ENCODE measurements around the gene PNLIPRP3. TPM values are rescaled to one million over a fixed set of nuclear protein-coding genes. Genes with fewer than 3 reads are reported as not detected.

The PNLIPRP3 gene
- total RNA-seq, 1 donor from 2014 or later, result not detected

- TF ChIP-seq EZH2 (IDR thresholded peaks at IDR 0.05), result no peak
- no peak for TF ChIP-seq CTCF (IDR thresholded peaks at IDR 0.05)
- TF ChIP-seq EZH2phosphoT487 (IDR thresholded peaks at IDR 0.05), result no peak
- DNase-seq (ENCODE audit: low spot score), result no peak
- no peak overlapping the region for H3K4me3 ChIP-seq
- no peaks in the 10 kb centered on the region for H3K36me3 ChIP-seq
- H3F3A ChIP-seq (ENCODE audit: low read depth), result no peaks in the 10 kb centered on the region
- H3K9me3 ChIP-seq (ENCODE audit: low read depth), result no peaks in the 10 kb centered on the region
- no peak overlapping the region for H3K9ac ChIP-seq
- Mint-ChIP-seq H3K36me3 (no peaks in the 10 kb centered on the region), H3K27ac (no peak overlapping the region), H3K9me3 (peaks cover 5% of the 10 kb centered on the region), H3K27me3 (ENCODE audit: insufficient read depth, low read depth) (peaks cover 8% of the 10 kb centered on the region), H3K4me3 (no peak overlapping the region), H3K4me1 (peaks cover 9% of the 10 kb centered on the region)
- no peaks in the 10 kb centered on the region for H4K20me1 ChIP-seq (ENCODE audit: low read depth)
- H3K27ac ChIP-seq, result no peak overlapping the region
- no peak overlapping the region for H3K4me2 ChIP-seq
- no peaks in the 10 kb centered on the region for H3K4me1 ChIP-seq
- H2AFZ ChIP-seq (replicated peaks), result no peak overlapping the region
- no peaks in the 10 kb centered on the region for H3K27me3 ChIP-seq
- no peaks in the 10 kb centered on the region for H3K79me2 ChIP-seq (ENCODE audit: low read depth)
Measured at GRCh38 chr10:116398224-116398623, 29.4 kb upstream of the PNLIPRP3 start.

GRCh38 chr10:116402858-116403257 lies 24.8 kb upstream of the PNLIPRP3 start:
- TF ChIP-seq EZH2phosphoT487 (IDR thresholded peaks at IDR 0.05), result no peak
- no peak for TF ChIP-seq EZH2 (IDR thresholded peaks at IDR 0.05)
- no peak for TF ChIP-seq CTCF (IDR thresholded peaks at IDR 0.05)
- H3K27ac Mint-ChIP-seq, result no peak overlapping the region
- no peak for DNase-seq (ENCODE audit: low spot score)
- Histone ChIP-seq H3K4me3 (no peak overlapping the region), H2AFZ (replicated peaks) (no peak overlapping the region), H4K20me1 (ENCODE audit: low read depth) (no peaks in the 10 kb centered on the region), H3K79me2 (ENCODE audit: low read depth) (no peaks in the 10 kb centered on the region), H3K4me2 (no peak overlapping the region), H3F3A (ENCODE audit: low read depth) (no peaks in the 10 kb centered on the region), H3K27me3 (no peaks in the 10 kb centered on the region), H3K9ac (no peak overlapping the region), H3K4me1 (no peaks in the 10 kb centered on the region), H3K36me3 (no peaks in the 10 kb centered on the region), H3K27ac (no peak overlapping the region), H3K9me3 (ENCODE audit: low read depth) (no peaks in the 10 kb centered on the region)
- H3K4me3 Mint-ChIP-seq, result no peak overlapping the region
- peaks cover 5% of the 10 kb centered on the region for H3K4me1 Mint-ChIP-seq
- no peaks in the 10 kb centered on the region for H3K36me3 Mint-ChIP-seq
- H3K27me3 Mint-ChIP-seq (ENCODE audit: insufficient read depth, low read depth), result no peaks in the 10 kb centered on the region
- H3K9me3 Mint-ChIP-seq, result no peaks in the 10 kb centered on the region

GRCh38 chr10:116403740-116404250 lies 23.9 kb upstream of the PNLIPRP3 start:
- H3K27me3 ChIP-seq, result no peaks in the 10 kb centered on the region
- no peak overlapping the region for H3K4me2 ChIP-seq
- no peaks in the 10 kb centered on the region for H4K20me1 ChIP-seq (ENCODE audit: low read depth)
- no peaks in the 10 kb centered on the region for H3K27me3 Mint-ChIP-seq (ENCODE audit: insufficient read depth, low read depth)
- H3K4me1 ChIP-seq, result no peaks in the 10 kb centered on the region
- no peaks in the 10 kb centered on the region for H3K36me3 Mint-ChIP-seq
- no peaks in the 10 kb centered on the region for H3F3A ChIP-seq (ENCODE audit: low read depth)
- H2AFZ ChIP-seq (replicated peaks), result no peak overlapping the region
- H3K9me3 ChIP-seq (ENCODE audit: low read depth), result no peaks in the 10 kb centered on the region
- TF ChIP-seq CTCF (IDR thresholded peaks at IDR 0.05), result no peak
- TF ChIP-seq EZH2phosphoT487 (IDR thresholded peaks at IDR 0.05), result no peak
- TF ChIP-seq EZH2 (IDR thresholded peaks at IDR 0.05), result no peak
- H3K4me1 Mint-ChIP-seq, result peaks cover 7% of the 10 kb centered on the region
- H3K9ac ChIP-seq, result no peak overlapping the region
- H3K27ac ChIP-seq, result no peak overlapping the region
- H3K9me3 Mint-ChIP-seq, result no peaks in the 10 kb centered on the region
- no peak for DNase-seq (ENCODE audit: low spot score)
- H3K79me2 ChIP-seq (ENCODE audit: low read depth), result no peaks in the 10 kb centered on the region
- H3K36me3 ChIP-seq, result no peaks in the 10 kb centered on the region
- no peak overlapping the region for H3K27ac Mint-ChIP-seq
- no peak overlapping the region for H3K4me3 ChIP-seq
- H3K4me3 Mint-ChIP-seq, result no peak overlapping the region
